Brain pericyte (primary cell): Measurements from ENCODE around the gene ASB18.
"Not testable (repeated sequence)": the region's sequence is repeated elsewhere in the genome, so short reads cannot be mapped to it uniquely, and the experiment has no call there.

Experiments used
- DNase-seq: peaks from one replicate; pipeline ENCODE4 v3.0.0-alpha.2; 2012; ENCODE audit warnings: low read depth, low spot score

ASB18 gene

GRCh38 chr2:236286873-236287545, 22.8 kb upstream of the ASB18 start:
- DNase-seq = no peak

- no peak for DNase-seq
Measured at GRCh38 chr2:236284208-236284607, 20.0 kb upstream of the ASB18 start.

- DNase-seq = no peak
Measured at GRCh38 chr2:236282406-236282805, 18.2 kb upstream of the ASB18 start.

GRCh38 chr2:236281423-236281822, 17.2 kb upstream of the ASB18 start:
- no peak for DNase-seq

GRCh38 chr2:236273126-236273525, 8.9 kb upstream of the ASB18 start:
- DNase-seq = no peak

- DNase-seq = no peak
Measured at GRCh38 chr2:236271851-236272250, 7.6 kb upstream of the ASB18 start.

GRCh38 chr2:236269876-236270275, 5.7 kb upstream of the ASB18 start:
- not testable (repeated sequence) for DNase-seq

GRCh38 chr2:236265675-236266074, 1.5 kb upstream of the ASB18 start:
- DNase-seq = no peak

GRCh38 chr2:236262238-236262637, 2.0 kb downstream of the ASB18 start:
- DNase-seq = no peak

- no peak for DNase-seq
Measured at GRCh38 chr2:236261452-236261851, 2.8 kb downstream of the ASB18 start.

GRCh38 chr2:236259371-236259770, 4.8 kb downstream of the ASB18 start:
- no peak for DNase-seq

GRCh38 chr2:236257575-236257974, 6.6 kb downstream of the ASB18 start:
- DNase-seq = no peak

GRCh38 chr2:236257136-236257535, 7.1 kb downstream of the ASB18 start:
- DNase-seq = no peak

- no peak for DNase-seq
Measured at GRCh38 chr2:236256366-236256985, 7.7 kb downstream of the ASB18 start.

GRCh38 chr2:236254674-236255073, 9.5 kb downstream of the ASB18 start:
- DNase-seq = no peak

- DNase-seq = no peak
Measured at GRCh38 chr2:236254001-236254400, 10.2 kb downstream of the ASB18 start.

- DNase-seq = no peak
Measured at GRCh38 chr2:236252602-236253001, 11.6 kb downstream of the ASB18 start.

GRCh38 chr2:236250909-236251579, 13.2 kb downstream of the ASB18 start:
- DNase-seq = no peak

GRCh38 chr2:236250286-236250685, 13.9 kb downstream of the ASB18 start:
- no peak for DNase-seq

GRCh38 chr2:236249066-236249465, 15.1 kb downstream of the ASB18 start:
- DNase-seq = no peak

GRCh38 chr2:236246711-236247246, 17.4 kb downstream of the ASB18 start:
- DNase-seq = no peak

GRCh38 chr2:236244256-236244655, 19.9 kb downstream of the ASB18 start:
- DNase-seq = no peak

GRCh38 chr2:236242057-236242495, 22.1 kb downstream of the ASB18 start:
- no peak for DNase-seq
